Activated CD8-positive, alpha-beta memory T cell treated with anti-CD3 and anti-CD28 coated beads, Interleukin-2, amount 50 U/mL, for 1 hour (primary cell): ENCODE measurements around the gene GRK4.
"Not testable (repeated sequence)": the region's sequence is repeated elsewhere in the genome, so short reads cannot be mapped to it uniquely, and the experiment has no call there.

Source experiments
- DNase-seq: peaks from one replicate; pipeline ENCODE4 v3.0.0-alpha.2; 2020; ENCODE audit errors: extremely low read depth

GRK4 gene

GRCh38 chr4:2961421-2961810, 2.0 kb upstream of the GRK4 start:
- no peak for DNase-seq

DNA sequence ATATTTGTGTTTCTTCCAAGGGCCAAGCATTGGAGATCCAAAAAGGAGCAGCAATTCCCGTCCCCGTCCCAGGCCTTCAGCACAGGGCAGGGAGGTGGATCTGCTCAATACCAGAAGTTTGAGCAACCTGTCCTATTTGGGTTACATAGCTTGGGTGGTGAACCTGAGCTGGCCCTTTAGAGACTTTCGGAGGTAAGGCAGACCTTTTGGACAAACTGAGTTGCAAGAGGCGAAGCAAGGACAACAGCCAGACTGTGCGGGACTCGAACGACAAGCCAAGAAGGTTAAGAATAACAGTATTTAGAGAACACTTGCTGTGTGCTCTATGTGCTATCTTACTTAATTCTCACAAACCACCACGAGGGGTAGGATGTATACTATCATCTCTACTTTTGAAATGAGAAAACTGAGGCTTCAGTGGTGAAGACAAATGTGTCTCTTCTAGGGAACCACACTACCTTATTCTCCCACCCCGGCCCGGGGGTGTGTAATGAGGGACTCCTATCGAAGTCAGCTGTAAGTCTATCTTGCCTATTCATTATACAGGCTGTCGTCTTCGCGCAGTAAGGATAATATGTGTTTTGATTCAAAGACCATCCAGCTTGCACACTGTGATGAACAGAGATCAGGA, 1.4 kb upstream of the GRK4 start:
- no peak for DNase-seq

DNA sequence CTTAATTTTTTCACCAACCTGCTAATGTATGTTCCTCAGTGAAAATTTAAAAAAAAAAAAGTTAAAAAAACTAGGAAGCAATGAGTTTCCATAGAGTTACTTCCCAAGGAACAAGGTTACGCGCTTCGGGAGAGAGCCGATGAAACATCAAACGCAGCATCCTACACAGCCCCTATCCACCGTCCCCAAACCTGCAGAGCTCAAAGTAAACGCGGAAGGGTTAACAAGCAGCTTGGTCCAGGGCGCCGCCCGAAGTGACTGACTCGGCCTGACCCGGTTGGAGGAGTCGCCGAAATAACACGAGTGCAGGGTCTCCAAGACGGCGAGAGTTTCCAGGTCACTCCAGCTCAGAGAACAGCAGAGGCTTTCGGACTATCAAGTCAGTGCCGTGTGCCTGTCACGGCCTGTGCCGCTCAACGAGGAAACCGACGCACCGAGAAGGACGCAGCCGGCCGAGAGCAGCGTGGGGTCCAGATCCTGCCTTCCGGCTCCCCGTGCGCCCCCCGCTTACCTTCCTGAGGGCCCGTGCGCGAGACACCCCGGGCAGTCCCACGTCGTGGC, 677 bp upstream of the GRK4 start:
- no peak for DNase-seq

DNA sequence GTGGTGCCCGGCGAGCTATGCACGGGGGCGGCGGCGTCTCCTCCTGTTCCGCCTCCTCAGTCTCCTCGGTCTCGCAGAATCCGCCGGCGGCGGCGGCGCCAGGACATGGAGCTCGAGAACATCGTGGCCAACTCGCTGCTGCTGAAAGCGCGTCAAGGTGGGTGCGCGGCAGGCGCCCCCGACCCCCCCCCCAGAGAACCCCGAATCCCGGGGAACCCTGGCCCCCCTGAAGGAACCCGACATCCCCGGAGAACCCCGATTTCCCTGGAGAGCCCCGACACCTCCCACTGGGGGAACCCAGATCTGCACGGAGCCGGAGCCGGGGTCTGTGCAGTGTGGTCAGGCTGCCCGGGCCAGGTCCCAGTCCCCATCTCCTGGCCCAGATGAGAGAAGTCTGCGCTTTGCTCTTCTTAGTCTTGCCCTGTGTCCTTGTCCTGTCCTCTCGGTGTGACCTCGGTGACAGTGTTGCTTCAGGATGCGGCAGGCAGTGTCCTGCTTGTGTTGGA, 648 bp downstream of the GRK4 start:
- no peak for DNase-seq

GRCh38 chr4:2964706-2965258, 1.4 kb downstream of the GRK4 start:
- DNase-seq = no peak

- no peak for DNase-seq
Measured at GRCh38 chr4:2965262-2965661, 1.9 kb downstream of the GRK4 start.

DNA sequence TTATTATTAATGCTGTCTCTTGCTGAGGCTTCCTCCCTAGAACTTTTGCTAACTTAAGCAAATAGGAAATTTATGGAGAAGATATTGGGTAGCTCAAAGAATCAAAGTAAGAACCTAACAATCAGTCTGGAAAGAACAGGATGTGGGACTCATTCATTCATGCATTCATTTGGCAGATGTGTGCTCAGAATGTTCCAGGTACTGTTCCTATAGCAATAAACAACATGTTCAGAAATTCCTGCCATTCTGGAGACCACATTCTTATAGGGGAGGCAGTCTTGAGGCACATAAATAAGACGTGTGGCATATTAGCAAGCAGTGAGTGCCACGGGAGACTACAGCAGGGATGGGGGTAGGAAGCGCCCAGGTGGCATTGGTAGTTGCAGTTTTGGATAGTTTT, 5.0 kb downstream of the GRK4 start:
- no peak for DNase-seq

DNA sequence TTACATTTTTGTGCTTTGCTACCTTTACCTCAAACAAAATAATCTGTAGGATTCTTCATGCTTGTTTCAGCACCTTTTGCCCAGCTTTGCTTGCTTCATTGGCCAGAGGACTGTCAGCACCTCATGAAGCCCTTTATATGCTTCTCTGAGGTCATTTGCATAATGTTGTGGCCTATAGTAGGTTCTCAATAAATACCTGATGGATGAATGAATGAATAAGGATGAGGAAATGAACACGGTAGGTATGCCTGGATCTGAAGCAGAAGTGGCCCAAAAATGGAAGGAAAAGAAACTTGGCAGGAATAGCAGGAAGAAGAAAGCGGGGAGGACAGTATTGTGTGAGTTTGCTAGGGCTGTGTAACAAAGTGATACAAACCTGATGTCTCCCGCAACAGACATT, 7.9 kb downstream of the GRK4 start:
- no peak for DNase-seq

DNA sequence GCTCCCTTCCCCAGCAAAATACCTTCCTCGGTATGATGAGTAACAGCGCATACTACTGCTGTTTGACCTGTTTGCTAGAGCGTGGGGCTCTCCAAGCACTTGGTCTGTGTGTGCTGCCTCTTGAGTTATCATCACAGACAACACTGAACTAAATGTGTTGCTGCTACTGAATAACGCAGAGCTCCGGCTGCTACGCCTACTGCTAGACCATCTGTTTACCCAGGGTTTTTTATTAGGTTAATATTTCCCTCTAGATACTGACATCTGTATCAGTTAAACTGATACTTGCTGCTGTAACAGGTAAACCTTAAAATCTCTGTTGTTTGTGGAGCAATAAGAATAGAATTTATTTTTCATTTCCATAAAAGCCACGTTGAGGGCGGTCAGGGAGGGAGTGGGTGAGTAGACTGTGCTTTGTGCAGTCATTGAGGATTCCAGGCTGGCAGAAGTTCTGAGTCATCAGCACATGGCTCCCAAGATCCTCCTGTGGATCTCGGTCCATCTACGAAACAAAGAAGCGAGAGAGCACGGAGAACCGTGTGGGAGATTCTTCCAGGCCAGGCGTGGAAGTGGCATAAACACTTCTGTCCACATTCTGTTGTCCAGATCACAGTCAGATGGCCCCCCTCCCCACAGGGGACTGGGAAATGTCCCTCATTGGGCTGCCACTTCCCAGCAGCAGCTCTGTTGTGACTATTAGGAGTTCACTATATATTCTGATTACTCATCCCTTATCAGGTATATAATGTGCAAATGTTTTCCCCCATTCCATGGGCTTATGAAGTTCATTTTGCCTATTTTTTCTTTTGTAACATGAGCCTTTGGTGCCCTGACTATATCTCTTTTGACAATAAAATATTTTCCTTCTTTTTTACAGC, 14.1 kb downstream of the GRK4 start:
- no peak for DNase-seq

- no peak for DNase-seq
Measured at GRCh38 chr4:2981256-2981819, 18.0 kb downstream of the GRK4 start.

DNA sequence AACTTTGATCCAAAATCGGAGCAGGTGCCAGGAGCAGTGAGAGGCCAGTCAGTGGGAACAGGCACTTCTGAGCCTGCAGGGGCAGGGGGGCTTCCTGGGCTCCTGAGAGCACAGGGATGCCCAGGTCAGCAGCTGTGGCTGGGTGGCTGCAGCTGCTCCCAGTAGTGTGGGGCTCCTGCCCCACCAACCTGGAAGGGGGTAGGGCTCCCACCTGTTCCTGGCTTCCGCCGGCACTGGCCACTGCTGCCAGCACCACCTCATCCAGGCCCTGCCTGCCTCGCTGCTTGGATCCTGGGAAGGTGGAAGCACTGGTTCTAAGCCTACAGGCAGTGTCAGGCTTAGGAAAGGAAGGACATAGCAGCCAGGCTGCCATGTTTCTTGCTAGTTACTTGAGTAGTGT, 18.6 kb downstream of the GRK4 start:
- DNase-seq = no peak

DNA sequence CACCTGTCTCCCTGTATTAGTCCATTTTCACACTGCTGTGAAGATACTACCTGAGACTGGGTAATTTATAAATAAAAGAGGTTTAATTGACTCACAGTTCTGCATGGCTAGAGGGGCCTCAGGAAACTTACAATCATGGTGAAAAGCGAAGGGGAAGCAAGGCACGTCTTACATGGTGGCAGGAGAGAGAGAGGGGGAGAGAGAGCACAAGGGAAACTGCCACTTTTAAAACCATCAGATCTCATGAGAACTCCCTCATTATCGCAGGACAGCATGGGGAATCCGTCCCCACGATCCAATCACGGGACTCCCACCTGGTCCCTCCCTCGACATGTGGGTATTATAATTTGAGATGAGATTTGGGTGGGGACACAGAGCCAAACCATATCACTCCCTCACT, 20.3 kb downstream of the GRK4 start:
- not testable (repeated sequence) for DNase-seq

GRCh38 chr4:2991243-2991642, 27.9 kb downstream of the GRK4 start:
- no peak for DNase-seq

GRCh38 chr4:2994917-2995316, 31.5 kb downstream of the GRK4 start:
- DNase-seq = no peak

DNA sequence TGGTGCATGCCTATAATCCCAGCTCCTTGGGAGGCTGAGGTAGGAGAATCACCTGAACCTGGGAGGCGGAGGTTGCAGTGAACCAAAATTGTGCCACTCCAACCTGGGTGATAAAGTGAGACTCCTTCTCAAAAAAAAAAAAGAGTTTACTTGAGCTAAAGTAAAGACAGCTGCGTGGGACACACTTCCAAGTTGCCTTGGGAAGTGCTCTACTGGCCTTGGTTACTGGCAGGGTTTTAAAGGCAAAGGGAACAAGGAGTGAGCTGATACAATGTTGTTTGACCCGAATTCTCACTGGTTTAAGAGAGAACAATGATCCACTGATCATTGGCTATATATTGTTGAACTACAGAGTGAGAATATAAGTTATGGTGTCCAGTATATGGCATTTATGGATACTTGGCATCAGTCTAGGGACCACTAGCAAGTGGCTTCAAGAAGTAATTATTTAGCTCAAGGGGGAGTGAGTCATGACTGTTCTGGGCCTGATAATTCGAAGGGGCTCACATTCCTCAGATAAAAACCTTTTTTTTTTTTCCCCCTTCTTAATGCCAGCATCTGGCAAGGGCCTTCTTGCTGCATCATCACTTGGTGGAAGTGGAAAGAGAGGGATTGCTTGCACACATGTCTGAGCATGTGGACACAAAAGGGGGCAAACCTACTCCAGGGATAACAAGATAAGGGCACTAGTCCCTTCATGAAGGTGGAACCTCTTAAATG, 32.3 kb downstream of the GRK4 start:
- DNase-seq = no peak

DNA sequence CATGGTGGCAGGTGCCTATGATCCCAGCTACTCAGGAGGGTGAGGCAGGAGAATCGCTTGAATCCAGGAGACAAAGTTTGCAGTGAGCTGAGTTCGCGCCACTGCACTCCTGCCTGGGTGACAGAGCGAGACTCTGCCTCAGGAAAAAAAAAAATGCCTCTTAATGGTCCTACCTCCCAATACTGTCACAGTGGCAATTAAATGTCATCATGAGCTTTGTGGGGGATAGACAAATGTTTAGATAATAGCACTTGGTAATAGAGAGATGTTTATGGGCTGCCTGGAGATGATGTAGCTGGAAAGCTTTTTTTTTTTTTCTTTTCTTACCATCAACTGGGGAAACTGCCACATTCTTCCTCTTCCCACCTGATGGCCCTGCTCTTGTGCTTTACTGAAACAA, 33.0 kb downstream of the GRK4 start:
- no peak for DNase-seq

DNA sequence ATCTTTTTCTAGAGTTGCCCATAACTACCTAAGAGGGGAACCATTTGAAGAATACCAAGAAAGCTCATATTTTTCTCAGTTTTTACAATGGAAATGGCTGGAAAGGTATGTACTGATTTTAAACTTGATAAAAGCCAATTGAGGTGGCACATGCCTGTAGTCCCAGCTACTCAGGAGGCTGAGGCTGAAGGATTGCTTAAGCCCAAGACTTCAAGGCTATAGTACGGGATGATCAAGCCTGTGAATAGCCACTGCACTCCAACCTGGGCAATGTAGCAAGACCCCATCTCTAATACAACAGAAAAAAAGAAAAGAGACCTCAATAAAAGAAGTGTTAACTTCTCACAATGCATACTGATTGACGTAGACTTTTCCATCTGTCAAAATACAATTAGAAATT, 44.4 kb downstream of the GRK4 start:
- DNase-seq = no peak

- no peak for DNase-seq
Measured at GRCh38 chr4:3009422-3009821, 46.1 kb downstream of the GRK4 start.

DNA sequence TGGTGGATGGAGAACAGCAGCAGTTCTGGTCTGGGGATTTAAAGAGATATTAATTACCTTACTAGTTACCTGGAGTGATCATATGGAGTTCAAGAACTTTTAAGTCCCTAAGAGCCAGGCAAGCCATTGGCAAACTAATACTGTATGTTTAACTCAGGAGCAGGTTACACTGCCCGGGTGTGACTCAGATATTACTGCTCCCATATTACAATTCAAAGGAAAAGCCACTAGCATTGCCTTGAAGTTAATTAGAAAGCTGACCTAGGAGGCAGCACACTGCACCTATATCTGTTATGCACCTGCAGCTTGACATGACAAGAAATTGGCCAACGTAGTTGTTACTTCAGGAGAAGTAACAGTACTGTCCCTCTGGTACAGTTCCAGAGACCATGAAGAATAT, 47.2 kb downstream of the GRK4 start:
- DNase-seq = no peak

DNA sequence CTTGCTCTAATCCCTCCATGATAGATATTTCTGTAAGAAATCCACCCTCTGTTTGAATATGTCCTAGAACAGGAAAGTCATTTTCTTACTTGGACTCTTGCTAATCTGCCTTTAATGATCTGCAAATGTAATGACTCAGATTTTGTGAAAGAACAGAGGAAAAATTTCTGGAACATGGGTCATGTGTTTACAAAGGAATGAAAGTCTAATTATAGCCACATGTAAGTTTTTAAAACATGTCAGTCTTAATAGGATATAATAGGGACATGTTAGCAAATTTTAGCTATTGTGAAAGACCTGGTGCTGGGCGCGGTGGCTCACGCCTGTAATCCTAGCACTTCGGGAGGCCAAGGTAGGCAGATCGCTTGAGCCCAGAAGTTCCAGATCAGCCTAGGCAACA, 47.6 kb downstream of the GRK4 start:
- DNase-seq = no peak

GRCh38 chr4:3011456-3012220, 48.3 kb downstream of the GRK4 start:
- no peak for DNase-seq
